ENCODE results near the gene HRH3. TPM values are rescaled to one million over a fixed set of nuclear protein-coding genes. Genes with fewer than 3 reads are reported as not detected.

The HRH3 gene
- total RNA-seq, 1 experiment from 2014 or later = not detected

GRCh38 chr20:62208061-62208794 is 11.8 kb downstream of the HRH3 start:
- H3K9me3 ChIP-seq (ENCODE audit: insufficient read depth, low read depth) = no peaks in the 10 kb centered on the region
- ChIA-PET POLR2A (ENCODE audit: unreplicated experiment) (no interaction called here), CTCF (no interaction called here)
- TF ChIP-seq, protein P1, sequence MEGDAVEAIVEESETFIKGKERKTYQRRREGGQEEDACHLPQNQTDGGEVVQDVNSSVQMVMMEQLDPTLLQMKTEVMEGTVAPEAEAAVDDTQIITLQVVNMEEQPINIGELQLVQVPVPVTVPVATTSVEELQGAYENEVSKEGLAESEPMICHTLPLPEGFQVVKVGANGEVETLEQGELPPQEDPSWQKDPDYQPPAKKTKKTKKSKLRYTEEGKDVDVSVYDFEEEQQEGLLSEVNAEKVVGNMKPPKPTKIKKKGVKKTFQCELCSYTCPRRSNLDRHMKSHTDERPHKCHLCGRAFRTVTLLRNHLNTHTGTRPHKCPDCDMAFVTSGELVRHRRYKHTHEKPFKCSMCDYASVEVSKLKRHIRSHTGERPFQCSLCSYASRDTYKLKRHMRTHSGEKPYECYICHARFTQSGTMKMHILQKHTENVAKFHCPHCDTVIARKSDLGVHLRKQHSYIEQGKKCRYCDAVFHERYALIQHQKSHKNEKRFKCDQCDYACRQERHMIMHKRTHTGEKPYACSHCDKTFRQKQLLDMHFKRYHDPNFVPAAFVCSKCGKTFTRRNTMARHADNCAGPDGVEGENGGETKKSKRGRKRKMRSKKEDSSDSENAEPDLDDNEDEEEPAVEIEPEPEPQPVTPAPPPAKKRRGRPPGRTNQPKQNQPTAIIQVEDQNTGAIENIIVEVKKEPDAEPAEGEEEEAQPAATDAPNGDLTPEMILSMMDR (conservative IDR thresholded peaks at IDR 0.05) = no peak
- peaks cover 6% of the 10 kb centered on the region; the same call in 1 of the 2 replicates for H3K27me3 ChIP-seq (ENCODE audit: insufficient read depth, low read depth)
- no TSS peak for BruUV-seq (replicated peaks)
- H3K4me3 ChIP-seq = no peak overlapping the region
- no peak overlapping the region for H3K27ac ChIP-seq
- no peaks in the 10 kb centered on the region for H3K36me3 ChIP-seq (ENCODE audit: low read depth)
- H3K9me2 ChIP-seq (ENCODE audit: insufficient read depth) = no peaks in the 10 kb centered on the region
- no peak for DNase-seq
- intact Hi-C loops (cut with micrococcal nuclease; ENCODE audit: unreplicated experiment) = no loop called here
- peaks cover 14% of the 10 kb centered on the region for H4K20me1 ChIP-seq (ENCODE audit: insufficient read depth)
- H2AFZ ChIP-seq = no peak overlapping the region
- H3F3A ChIP-seq (ENCODE audit: insufficient read depth, low read depth) = peaks cover 16% of the 10 kb centered on the region; the same call in 1 of the 2 replicates
- H3K79me2 ChIP-seq (ENCODE audit: low read depth) = no peaks in the 10 kb centered on the region
- no peak overlapping the region for H3K4me2 ChIP-seq
- no peaks in the 10 kb centered on the region for H3K4me1 ChIP-seq (replicated peaks; ENCODE audit: insufficient read depth)

- Histone ChIP-seq H3K4me1 (replicated peaks; ENCODE audit: insufficient read depth) (no peaks in the 10 kb centered on the region), H2AFZ (no peak overlapping the region), H3F3A (ENCODE audit: insufficient read depth, low read depth) (peaks cover 16% of the 10 kb centered on the region; the same call in 1 of the 2 replicates), H3K27me3 (ENCODE audit: insufficient read depth, low read depth) (no peaks in the 10 kb centered on the region), H4K20me1 (ENCODE audit: insufficient read depth) (peaks cover 18% of the 10 kb centered on the region), H3K9me3 (ENCODE audit: insufficient read depth, low read depth) (no peaks in the 10 kb centered on the region), H3K4me3 (no peak overlapping the region), H3K79me2 (ENCODE audit: low read depth) (no peaks in the 10 kb centered on the region), H3K9me2 (ENCODE audit: insufficient read depth) (no peaks in the 10 kb centered on the region), H3K4me2 (no peak overlapping the region), H3K36me3 (ENCODE audit: low read depth) (no peaks in the 10 kb centered on the region), H3K27ac (no peak overlapping the region)
- POLR2A ChIA-PET (ENCODE audit: unreplicated experiment) = no interaction called here
- BruUV-seq (replicated peaks) = no TSS peak
- CTCF ChIA-PET = no interaction called here
- no peak for TF ChIP-seq EZH2 (IDR thresholded peaks at IDR 0.05; ENCODE audit: low read depth)
- TF ChIP-seq, protein P1 (conservative IDR thresholded peaks at IDR 0.05) = no peak
- no peak for DNase-seq
- intact Hi-C loops (cut with micrococcal nuclease; ENCODE audit: unreplicated experiment) = no loop called here
These were observed 13.7 kb downstream of the HRH3 start for GRCh38 chr20:62206388-62206775.

DNA sequence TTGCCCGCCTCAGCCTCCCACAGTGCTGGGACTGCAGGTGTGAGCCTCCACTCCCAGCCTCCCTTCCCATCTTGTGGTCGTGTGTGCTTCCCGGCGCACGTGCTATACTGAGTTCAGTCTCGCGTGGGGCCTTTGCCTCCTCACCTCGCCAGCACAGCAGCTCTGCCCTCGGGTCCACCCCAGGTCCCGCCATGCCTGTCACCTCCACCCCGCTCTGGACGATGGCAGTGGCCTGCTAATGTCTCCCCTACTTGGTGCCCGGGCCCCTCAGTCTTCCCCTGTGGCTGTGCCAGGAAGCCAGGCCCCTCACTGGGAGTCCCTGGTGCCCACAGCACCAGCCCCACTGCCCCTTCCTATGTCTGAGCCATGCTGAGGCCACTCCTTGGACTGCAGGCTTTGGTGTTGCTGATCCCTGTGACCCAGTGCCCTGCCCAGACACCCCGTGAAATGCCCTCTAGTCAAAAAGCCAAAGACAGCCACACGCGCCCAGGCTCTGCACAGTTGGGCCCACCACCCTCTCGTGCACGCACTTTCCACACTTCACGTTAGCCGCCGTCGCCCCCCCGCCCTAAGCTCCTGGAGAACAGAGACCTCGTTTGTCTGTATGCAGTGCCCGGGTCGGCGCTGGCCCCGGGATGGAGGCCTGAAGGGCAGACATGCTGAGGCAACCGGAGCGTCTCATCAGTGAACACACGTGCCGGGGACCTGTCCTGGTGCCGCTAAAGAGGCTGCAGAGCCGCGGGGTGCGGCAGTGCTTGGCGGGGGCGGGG is 14.3 kb downstream of the HRH3 start:
- TF ChIP-seq EZH2 (IDR thresholded peaks at IDR 0.05; ENCODE audit: low read depth) = no peak
- TF ChIP-seq, protein P1 (conservative IDR thresholded peaks at IDR 0.05) = no peak
- no peaks in the 10 kb centered on the region for H3K27me3 ChIP-seq (ENCODE audit: insufficient read depth, low read depth)
- no TSS peak for BruUV-seq (replicated peaks)
- H3K4me1 ChIP-seq (replicated peaks; ENCODE audit: insufficient read depth) = no peaks in the 10 kb centered on the region
- POLR2A ChIA-PET (ENCODE audit: unreplicated experiment) = no interaction called here
- intact Hi-C loops (cut with micrococcal nuclease; ENCODE audit: unreplicated experiment) = no loop called here
- H3K27ac ChIP-seq = no peak overlapping the region
- H3F3A ChIP-seq (ENCODE audit: insufficient read depth, low read depth) = peaks cover 16% of the 10 kb centered on the region; the same call in 1 of the 2 replicates
- H3K36me3 ChIP-seq (ENCODE audit: low read depth) = no peaks in the 10 kb centered on the region
- H3K9me3 ChIP-seq (ENCODE audit: insufficient read depth, low read depth) = no peaks in the 10 kb centered on the region
- CTCF ChIA-PET = no interaction called here
- H2AFZ ChIP-seq = no peak overlapping the region
- no peak overlapping the region for H3K4me2 ChIP-seq
- no peaks in the 10 kb centered on the region for H3K79me2 ChIP-seq (ENCODE audit: low read depth)
- H4K20me1 ChIP-seq (ENCODE audit: insufficient read depth) = peaks cover 18% of the 10 kb centered on the region
- no peak for DNase-seq
- H3K9me2 ChIP-seq (ENCODE audit: insufficient read depth) = no peaks in the 10 kb centered on the region
- no peak overlapping the region for H3K4me3 ChIP-seq
